Endothelial cell of umbilical vein (primary cell): ENCODE results near the gene SLC12A7. TPM values are rescaled to one million over a fixed set of nuclear protein-coding genes. Genes with fewer than 3 reads are reported as not detected.

ENCODE experiments used
- BruUV-seq: library from RNA; stranded (reverse); fragments of 400-500 nt; replicated peaks from 2 replicates; lab custom pipeline; 2021; lab: Mats Ljungman, UMichigan
- CTCF ChIA-PET: fragments of 300-600, 350-600 bp; sonication (Branson Sonifier 250); formaldehyde crosslinking; loops from one replicate; lab custom pipeline; 2021; ENCODE audit warnings: antibody characterized with exemption, inconsistent platforms; lab: Charles Lee
- POLR2A ChIA-PET: fragments of 300-600, 350-600 bp; sonication (Branson Sonifier 250); formaldehyde crosslinking; loops from one replicate; lab custom pipeline; 2021; ENCODE audit warnings: antibody characterized with exemption, inconsistent platforms; lab: Charles Lee
- DNase-seq: peaks from one replicate; pipeline ENCODE4 v3.0.0-alpha.2; 2011; ENCODE audit warnings: low read depth, low spot score
- FAIRE-seq: peaks from 2 replicates; lab custom pipeline; 2011; peaks lifted over from hg19 to GRCh38; lab: Jason Lieb, UNC
- H2AFZ ChIP-seq: 2 replicates; pipeline ENCODE4 v1.6.0; 2012; ENCODE audit warnings: low read depth, low read length, control low read depth, inconsistent platforms
- H3K27ac ChIP-seq: 2 replicates; pipeline ENCODE4 v1.5.1; 2011; ENCODE audit warnings: low read depth, mild to moderate bottlenecking, control low read depth, low read length, moderate library complexity; ENCODE audit not compliant: insufficient read depth
- H3K27me3 ChIP-seq, 2 experiments: 2 replicates each; pipeline versions ENCODE4 v1.6.0 to v1.6.1; 2011; ENCODE audit warnings: low read length in 2 of 2, mixed read lengths in 1 of 2; ENCODE audit not compliant: control insufficient read depth in 2 of 2, insufficient read depth in 2 of 2
- H3K36me3 ChIP-seq, 2 experiments: 2 replicates in 1 of 2; 3 replicates in 1 of 2; pipeline ENCODE4 v1.5.1; 2011; ENCODE audit warnings: low read length in 2 of 2, mild to moderate bottlenecking in 1 of 2, moderate library complexity in 1 of 2; ENCODE audit not compliant: control insufficient read depth in 2 of 2, insufficient read depth in 2 of 2; ENCODE audit errors: extremely low read depth in 1 of 2
- H3K4me1 ChIP-seq: 3 replicates; pipeline ENCODE4 v1.5.1; 2011; ENCODE audit warnings: mild to moderate bottlenecking, low read length; ENCODE audit not compliant: control insufficient read depth, insufficient read depth; ENCODE audit errors: extremely low read depth
- H3K4me2 ChIP-seq: 2 replicates; pipeline ENCODE4 v1.6.1; 2011; ENCODE audit warnings: low read length, control low read depth, mixed read lengths; ENCODE audit not compliant: insufficient read depth
- H3K4me3 ChIP-seq, 3 experiments: fragments of 200-600 bp in 1 of 3; sonication (generic), shearing (Covaris generic) in 1 of 3; replicated peaks in 1 of 3; 2 replicates each; pipeline ENCODE4 v1.5.1; 2011 to 2016; ENCODE audit warnings: control low read depth in 3 of 3, low read length in 3 of 3, mild to moderate bottlenecking in 2 of 3, inconsistent platforms in 1 of 3, low read depth in 1 of 3, moderate library complexity in 1 of 3; ENCODE audit not compliant: insufficient read depth in 1 of 3
- H3K79me2 ChIP-seq: 2 replicates; pipeline ENCODE4 v1.6.0; 2012; ENCODE audit warnings: low read length, inconsistent platforms; ENCODE audit not compliant: control insufficient read depth, insufficient read depth
- H3K9ac ChIP-seq: replicated peaks from 2 replicates; pipeline ENCODE3; 2011; ENCODE audit warnings: low read length, control low read depth; ENCODE audit not compliant: insufficient read depth; ENCODE audit errors: extremely low read depth
- H3K9me1 ChIP-seq: replicated peaks from 3 replicates; pipeline ENCODE4 v1.6.0; 2011; ENCODE audit warnings: mild to moderate bottlenecking, low read length; ENCODE audit not compliant: control insufficient read depth, insufficient read depth; ENCODE audit errors: extremely low read depth
- H3K9me3 ChIP-seq: replicated peaks from 2 replicates; pipeline ENCODE4 v1.5.1; 2012; ENCODE audit warnings: low read length, inconsistent platforms; ENCODE audit not compliant: control insufficient read depth, insufficient read depth
- H4K20me1 ChIP-seq: replicated peaks from 2 replicates; pipeline ENCODE3; 2011; ENCODE audit warnings: mild to moderate bottlenecking, low read length; ENCODE audit not compliant: control insufficient read depth, insufficient read depth; ENCODE audit errors: extremely low read depth
- EZH2 ChIP-seq: IDR thresholded peaks from 2 replicates; pipeline ENCODE4 v1.6.1; 2012; ENCODE audit warnings: borderline replicate concordance, low read depth, mild to moderate bottlenecking, moderate library complexity, low read length, inconsistent platforms; ENCODE audit not compliant: severe bottlenecking
- FOS ChIP-seq: IDR thresholded peaks from 2 replicates; pipeline ENCODE4 v1.6.1; 2011; ENCODE audit warnings: mild to moderate bottlenecking, low read length, moderate library complexity, borderline replicate concordance; ENCODE audit not compliant: insufficient read depth
- GATA2 ChIP-seq: IDR thresholded peaks from 2 replicates; pipeline ENCODE4 v1.7.0; 2011; ENCODE audit warnings: low read depth, mild to moderate bottlenecking, moderate library complexity, mixed read lengths, low read length; ENCODE audit not compliant: insufficient read length, insufficient read depth
- JUN ChIP-seq: IDR thresholded peaks from 2 replicates; pipeline ENCODE4 v1.6.1; 2011; ENCODE audit warnings: borderline replicate concordance, low read depth; ENCODE audit not compliant: insufficient read length, insufficient read depth
- MYC ChIP-seq: IDR thresholded peaks from one replicate; pipeline ENCODE4 v1.6.1; 2011; ENCODE audit warnings: mild to moderate bottlenecking, low read depth, low read length
- POLR2A ChIP-seq: IDR thresholded peaks from 2 replicates; pipeline ENCODE4 v1.6.1; 2012; ENCODE audit warnings: low read depth, mild to moderate bottlenecking, control low read depth, low read length
- POLR2AphosphoS5 ChIP-seq: IDR thresholded peaks from 2 replicates; pipeline ENCODE4 v1.6.1; 2012; ENCODE audit warnings: low read depth, mild to moderate bottlenecking, control low read depth, low read length, moderate library complexity; ENCODE audit not compliant: insufficient read depth
- dilution Hi-C: fragments of 300-500 bp; cut with MboI; formaldehyde crosslinking; loops from one replicate; pipeline ENCODE4 v1.15.0; 2019; ENCODE audit warnings: low sequenced_read_pairs; ENCODE audit not compliant: extremely low pct_ligation_motif_present
- intact Hi-C: fragments of 100-400 bp; cut with micrococcal nuclease; formaldehyde crosslinking; loops from one replicate; pipeline ENCODE4 v1.10.0; 2022
- polyA plus RNA-seq, 4 experiments: library from polyadenylated mRNA; depleted of rRNA in 3 of 4; stranded (reverse) in 3 of 4; unstranded in 1 of 4; fragments of >200 nt; gene quantifications; 2 replicates each; pipeline versions ENCODE4 v1.2.1 to v1.2.3, GENCODE V29; 2011 to 2012; ENCODE audit warnings: missing spikeins in 1 of 4
- total RNA-seq: library from RNA; stranded (reverse); gene quantifications from 2 replicates; pipeline ENCODE4 v1.2.3, GENCODE V29; 2021
- TF ChIP-seq, protein P1 (sequence below), 2 donors: IDR thresholded peaks; 1 replicate in 1 of 2; 2 replicates in 1 of 2; pipeline ENCODE4 v1.5.1; 2011; ENCODE audit warnings: low read length in 2 of 2, mild to moderate bottlenecking in 2 of 2, moderate library complexity in 2 of 2, control low read depth in 1 of 2, inconsistent platforms in 1 of 2, low read depth in 1 of 2; ENCODE audit not compliant: insufficient read depth in 1 of 2; ENCODE audit errors: extremely low read depth in 1 of 2
- TF ChIP-seq, protein P2 (sequence below): IDR thresholded peaks from 2 replicates; pipeline ENCODE4 v1.6.1; 2011; ENCODE audit not compliant: insufficient read depth, insufficient read length

SLC12A7 gene
- total and polyA plus RNA-seq, 2 donors (not counting 3 experiments of a cell fraction or from before 2014, with no cell fraction given) = 16.4 to 38.8 TPM

DNA sequence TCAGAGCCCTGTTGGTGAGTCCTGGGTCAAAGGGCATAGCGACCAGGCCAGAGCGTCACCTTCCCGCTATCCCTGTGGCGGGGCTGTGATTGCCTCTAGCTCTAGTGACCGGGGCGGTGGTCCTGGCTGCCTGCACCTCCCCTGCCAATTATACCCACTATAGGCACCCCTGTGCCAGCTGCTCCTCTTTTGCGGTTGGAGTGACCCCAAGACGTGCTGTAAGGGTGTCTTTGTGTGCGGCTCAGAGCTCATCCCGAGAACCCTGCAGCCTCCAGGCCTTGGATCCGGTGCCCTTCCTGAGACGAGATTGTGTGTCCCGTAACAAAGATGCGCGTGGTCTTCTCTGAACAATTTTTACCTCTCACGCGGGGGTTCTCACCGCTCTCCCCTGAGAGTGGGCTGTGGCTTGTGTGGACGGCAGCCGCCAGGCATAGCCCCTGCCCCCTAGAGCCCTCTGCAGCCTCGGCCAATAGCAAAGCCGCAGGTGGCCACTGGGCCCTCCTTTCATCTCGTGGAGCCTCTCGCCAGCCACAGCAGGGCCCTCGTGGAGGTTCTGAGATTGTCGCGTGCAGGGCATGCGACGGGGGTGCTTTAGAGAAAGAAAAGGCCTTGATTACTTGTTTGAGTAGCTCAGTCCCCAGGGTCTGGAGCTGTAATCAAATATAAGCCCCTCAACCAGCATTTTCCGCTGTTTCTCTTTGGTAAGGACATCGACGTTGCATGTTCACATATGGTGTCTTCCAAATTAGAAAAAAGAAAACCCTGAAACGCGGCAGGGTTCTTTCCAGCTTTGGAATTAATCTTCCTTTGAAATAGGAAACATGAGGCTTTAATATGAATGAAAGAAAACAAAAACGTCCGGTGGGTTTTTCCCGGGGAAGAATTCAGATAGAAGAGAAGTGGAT lies 92.6 kb downstream of the SLC12A7 start:
- POLR2A ChIA-PET = no interaction called here
- Histone ChIP-seq H3K4me2 (no peak overlapping the region), H4K20me1 (no peaks in the 10 kb centered on the region), H3K4me1 (no peaks in the 10 kb centered on the region), H3K27me3 (no peaks in the 10 kb centered on the region), H3K36me3 (no peaks in the 10 kb centered on the region), H3K9me1 (no peaks in the 10 kb centered on the region), H3K79me2 (no peaks in the 10 kb centered on the region), H3K9ac (no peak overlapping the region), H3K27ac (no peak overlapping the region), H2AFZ (no peak overlapping the region), H3K4me3 (no peak overlapping the region), H3K9me3 (no peaks in the 10 kb centered on the region)
- dilution Hi-C loops = no loop called here
- no peak for DNase-seq
- no TSS peak for BruUV-seq
- no peak for FAIRE-seq
- CTCF ChIA-PET = interaction anchor here (0.9 kb wide), 1 partner anchor 12 kb away, joined by 3 read pairs; no protein-coding TSS in a partner anchor
- TF ChIP-seq, protein P1, sequence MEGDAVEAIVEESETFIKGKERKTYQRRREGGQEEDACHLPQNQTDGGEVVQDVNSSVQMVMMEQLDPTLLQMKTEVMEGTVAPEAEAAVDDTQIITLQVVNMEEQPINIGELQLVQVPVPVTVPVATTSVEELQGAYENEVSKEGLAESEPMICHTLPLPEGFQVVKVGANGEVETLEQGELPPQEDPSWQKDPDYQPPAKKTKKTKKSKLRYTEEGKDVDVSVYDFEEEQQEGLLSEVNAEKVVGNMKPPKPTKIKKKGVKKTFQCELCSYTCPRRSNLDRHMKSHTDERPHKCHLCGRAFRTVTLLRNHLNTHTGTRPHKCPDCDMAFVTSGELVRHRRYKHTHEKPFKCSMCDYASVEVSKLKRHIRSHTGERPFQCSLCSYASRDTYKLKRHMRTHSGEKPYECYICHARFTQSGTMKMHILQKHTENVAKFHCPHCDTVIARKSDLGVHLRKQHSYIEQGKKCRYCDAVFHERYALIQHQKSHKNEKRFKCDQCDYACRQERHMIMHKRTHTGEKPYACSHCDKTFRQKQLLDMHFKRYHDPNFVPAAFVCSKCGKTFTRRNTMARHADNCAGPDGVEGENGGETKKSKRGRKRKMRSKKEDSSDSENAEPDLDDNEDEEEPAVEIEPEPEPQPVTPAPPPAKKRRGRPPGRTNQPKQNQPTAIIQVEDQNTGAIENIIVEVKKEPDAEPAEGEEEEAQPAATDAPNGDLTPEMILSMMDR (IDR thresholded peaks at IDR 0.05; ENCODE audit: extremely low read depth in 1 of 2, insufficient read depth in 1 of 2, low read depth in 1 of 2, low read length in 2 of 2) = no peak
- TF ChIP-seq POLR2AphosphoS5 (no peak), POLR2A (no peak), FOS (no peak), EZH2 (no peak), JUN (no peak), GATA2 (no peak), MYC (no peak)
- TF ChIP-seq, protein P2, sequence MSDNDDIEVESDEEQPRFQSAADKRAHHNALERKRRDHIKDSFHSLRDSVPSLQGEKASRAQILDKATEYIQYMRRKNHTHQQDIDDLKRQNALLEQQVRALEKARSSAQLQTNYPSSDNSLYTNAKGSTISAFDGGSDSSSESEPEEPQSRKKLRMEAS = no peak
- intact Hi-C loops = no loop called here
